SK-N-MC (cell line): Measurements from ENCODE around the gene CAVIN3.

Experiments used
- EZH2 ChIP-seq: fragments of 200-600 bp; sonication (generic); IDR thresholded peaks from one replicate; pipeline ENCODE4 v1.6.1; 2017; ENCODE audit warnings: antibody characterized with exemption
- POLR2AphosphoS5 ChIP-seq: IDR thresholded peaks from 2 replicates; pipeline ENCODE4 v1.6.1; 2012; ENCODE audit warnings: mild to moderate bottlenecking, low read depth, low read length, borderline replicate concordance

GRCh38 chr11:6285019-6285418 is 35.3 kb downstream of the CAVIN3 start:
- TF ChIP-seq POLR2AphosphoS5: no peak
- no peak for TF ChIP-seq EZH2
